Subcutaneous adipose tissue (tissue), 4 donors: ENCODE results near the gene SLC49A4. TPM values are rescaled to one million over a fixed set of nuclear protein-coding genes. Genes with fewer than 3 reads are reported as not detected.

Experiments used
- total RNA-seq, 4 donors: library from RNA; depleted of rRNA; stranded (reverse); fragments of >200 nt; gene quantifications; one replicate each; pipeline ENCODE4 v1.1.0, GENCODE V29; 2016
- TF ChIP-seq, protein P1 (sequence below): fragments of 450-650 bp; IDR thresholded peaks from one replicate; pipeline ENCODE4 v1.5.1; 2016; ENCODE audit warnings: low read depth, mild to moderate bottlenecking, control low read depth, antibody characterized with exemption, moderate library complexity

The SLC49A4 gene
- total RNA-seq, 4 donors from 2014 or later = 21.1 to 27.1 (median 23.2) TPM

DNA sequence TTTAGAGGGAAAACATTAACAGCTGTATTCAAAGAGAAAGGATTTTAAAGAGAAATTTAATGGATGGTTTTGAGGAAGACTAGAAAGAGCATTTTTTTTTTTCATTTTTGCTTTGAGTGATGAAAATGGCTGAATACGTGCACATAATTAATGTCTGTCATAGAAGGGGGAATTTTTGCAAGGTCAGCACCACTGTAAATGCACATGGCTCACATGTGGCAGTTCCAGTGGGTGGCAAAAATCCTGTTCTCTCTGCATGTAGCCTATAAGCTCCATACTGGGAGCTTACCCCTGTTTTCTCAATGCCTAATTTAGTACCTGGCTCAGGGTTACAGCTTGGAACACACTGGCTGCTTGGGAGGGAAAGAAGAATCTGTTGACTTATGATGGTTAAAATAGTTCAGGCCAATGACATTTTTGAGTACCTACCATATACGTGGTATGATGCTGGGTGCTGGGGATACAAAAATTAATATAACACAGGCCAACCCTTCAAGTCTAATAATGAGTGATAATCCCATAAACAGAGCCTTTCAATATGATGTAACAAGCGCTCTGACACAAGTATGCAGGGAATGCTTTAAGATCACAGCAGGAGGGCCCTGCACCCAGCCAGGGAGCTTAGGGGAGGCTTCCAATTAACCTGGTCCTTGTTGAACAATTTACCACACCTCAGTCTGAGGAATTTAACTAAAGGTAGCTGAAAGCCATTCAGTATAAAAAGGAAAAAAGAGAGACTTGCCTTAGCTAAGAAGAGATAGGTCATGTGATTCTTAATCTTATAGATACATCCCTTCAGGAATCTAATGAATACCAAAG, 34.2 kb upstream of the SLC49A4 start:
- TF ChIP-seq, protein P1, sequence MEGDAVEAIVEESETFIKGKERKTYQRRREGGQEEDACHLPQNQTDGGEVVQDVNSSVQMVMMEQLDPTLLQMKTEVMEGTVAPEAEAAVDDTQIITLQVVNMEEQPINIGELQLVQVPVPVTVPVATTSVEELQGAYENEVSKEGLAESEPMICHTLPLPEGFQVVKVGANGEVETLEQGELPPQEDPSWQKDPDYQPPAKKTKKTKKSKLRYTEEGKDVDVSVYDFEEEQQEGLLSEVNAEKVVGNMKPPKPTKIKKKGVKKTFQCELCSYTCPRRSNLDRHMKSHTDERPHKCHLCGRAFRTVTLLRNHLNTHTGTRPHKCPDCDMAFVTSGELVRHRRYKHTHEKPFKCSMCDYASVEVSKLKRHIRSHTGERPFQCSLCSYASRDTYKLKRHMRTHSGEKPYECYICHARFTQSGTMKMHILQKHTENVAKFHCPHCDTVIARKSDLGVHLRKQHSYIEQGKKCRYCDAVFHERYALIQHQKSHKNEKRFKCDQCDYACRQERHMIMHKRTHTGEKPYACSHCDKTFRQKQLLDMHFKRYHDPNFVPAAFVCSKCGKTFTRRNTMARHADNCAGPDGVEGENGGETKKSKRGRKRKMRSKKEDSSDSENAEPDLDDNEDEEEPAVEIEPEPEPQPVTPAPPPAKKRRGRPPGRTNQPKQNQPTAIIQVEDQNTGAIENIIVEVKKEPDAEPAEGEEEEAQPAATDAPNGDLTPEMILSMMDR = no peak

DNA sequence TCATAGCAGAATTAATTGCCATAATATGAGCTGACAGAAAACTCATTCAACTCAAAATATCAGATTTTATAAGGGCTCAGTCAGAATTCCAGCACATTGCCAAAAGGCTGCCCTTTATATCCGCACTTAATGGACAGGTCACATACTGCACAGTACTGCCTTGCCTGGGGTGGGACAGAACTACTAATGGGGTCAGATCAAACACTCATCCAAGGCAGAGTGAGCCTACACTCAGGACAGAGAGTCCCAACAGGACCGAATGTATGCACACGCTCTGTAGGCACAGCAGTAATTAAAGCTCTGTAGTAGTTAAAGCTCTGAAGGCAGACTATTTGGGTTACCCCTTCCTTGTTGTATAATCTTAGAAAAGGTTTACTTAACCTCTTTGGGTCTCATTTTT, 28.4 kb upstream of the SLC49A4 start:
- TF ChIP-seq, protein P1 = no peak

DNA sequence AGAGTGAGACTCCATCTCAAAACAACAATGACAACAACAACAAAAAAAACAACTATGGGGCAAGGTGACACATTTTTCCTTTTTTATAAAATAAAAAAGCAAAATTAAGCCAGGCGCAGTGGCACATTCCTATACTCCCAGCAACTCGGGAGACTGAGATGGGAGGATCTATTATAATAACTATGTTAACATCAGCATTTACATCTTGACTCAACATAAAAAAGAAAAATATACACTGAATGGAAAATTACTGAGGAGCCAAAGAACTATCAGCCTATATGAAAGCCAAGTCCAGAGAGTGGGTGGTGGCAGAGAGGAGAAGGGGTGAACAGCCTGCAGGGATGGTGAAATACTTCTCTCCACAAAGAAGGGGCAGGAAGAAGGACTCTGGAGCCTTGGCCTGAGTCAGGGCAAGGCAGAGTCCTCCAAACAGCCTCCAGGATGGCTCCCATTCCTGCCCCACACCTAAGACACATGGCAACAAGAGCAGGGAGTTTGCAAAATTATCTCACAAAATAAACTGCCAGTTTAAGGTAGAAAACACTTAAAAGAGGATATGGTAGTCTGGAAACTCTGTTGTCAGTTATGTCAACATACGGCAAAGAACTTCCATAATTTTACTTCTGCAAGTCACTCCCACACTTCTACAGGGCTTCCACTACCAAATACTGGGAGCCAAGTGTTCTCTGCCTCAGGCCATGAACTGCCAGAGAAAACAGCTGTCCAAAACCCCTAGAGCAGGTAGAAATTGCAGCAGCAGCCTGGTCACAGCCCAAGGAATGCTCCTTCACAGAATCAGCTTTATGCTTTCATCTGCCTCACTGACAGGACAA, 27.1 kb upstream of the SLC49A4 start:
- TF ChIP-seq, protein P1 = no peak

DNA sequence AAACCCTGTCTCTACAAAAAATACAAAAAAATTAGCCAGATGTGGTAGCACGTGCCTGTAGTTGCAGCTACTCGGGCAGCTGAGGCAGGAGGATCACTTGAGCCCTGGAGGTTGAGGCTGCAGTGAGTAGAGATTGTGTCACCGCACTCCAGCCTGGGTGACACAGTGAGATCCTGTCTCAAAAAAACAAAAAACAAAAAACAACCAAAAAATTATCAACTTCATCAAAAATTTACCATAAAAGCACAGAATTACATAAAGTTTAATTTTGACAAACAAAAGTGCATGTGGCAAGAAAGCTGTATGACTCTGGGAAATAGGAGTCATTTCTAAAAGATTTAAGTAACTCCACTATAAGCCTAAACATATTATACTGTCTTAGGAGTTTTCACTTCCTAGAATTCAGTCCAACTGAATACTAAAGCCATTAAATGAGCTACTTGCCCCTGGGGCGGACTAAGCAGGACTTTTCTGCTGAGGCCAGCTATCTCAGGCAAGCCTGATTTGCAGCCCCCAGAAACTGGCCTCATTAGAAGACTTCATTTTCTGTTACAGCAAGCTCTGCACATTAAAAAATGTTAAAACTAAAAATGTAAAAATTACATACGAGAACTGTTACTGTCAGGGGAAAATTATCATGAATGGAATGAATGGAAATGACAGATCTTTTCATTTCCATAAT, 24.2 kb upstream of the SLC49A4 start:
- TF ChIP-seq, protein P1 = no peak

DNA sequence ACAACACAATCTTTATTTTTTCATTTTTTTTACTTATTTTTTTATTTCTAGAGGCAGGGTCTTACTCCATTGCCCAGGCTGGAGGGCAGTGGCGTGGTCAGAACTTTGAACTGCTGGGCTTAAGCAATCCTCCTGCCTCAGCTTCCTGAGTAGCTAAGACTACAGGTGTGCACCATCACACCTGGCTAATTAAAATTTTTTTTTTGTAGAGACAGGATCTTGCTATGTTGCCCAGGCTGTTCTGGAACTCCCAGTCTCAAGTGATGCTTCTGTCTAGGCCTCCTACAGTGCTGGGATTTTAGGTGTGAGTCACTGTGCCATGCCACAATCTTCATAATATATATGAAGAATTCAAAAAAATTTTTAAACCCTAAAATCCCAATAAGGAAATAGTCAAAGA, 22.0 kb upstream of the SLC49A4 start:
- TF ChIP-seq, protein P1 = no peak

DNA sequence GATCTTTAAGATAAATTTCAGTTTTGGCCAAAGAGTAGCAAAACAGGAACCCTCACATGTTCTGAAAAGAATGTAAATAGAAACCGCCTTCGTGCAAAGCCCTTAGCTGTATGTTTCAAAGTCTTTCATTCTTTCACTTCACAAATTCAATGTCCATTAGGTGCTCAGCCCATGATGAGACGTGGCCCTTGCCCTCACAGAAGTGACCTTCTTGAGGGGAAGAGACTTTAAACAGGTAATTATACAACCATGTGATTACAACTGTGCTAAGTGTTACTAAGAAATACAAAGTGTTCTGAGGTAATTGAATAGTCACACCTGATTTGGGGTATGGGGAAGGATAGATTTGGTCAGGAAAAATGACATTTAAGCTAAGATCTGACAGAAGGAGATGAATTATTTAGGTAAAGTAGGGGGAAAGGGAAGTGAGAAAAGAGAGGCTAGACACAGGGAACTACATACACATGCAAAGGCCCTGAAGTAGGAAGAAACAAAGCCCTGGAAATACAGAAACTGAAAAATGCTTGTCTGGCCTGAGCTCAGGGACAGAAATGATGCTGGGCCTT, 20.8 kb upstream of the SLC49A4 start:
- TF ChIP-seq, protein P1 = no peak
